CD4-positive, alpha-beta T cell treated with Interleukin-1 beta for 1 hour (primary cell): ENCODE measurements around the gene LASP1.
"Not testable (repeated sequence)": the region's sequence is repeated elsewhere in the genome, so short reads cannot be mapped to it uniquely, and the experiment has no call there.

Source experiments
- DNase-seq, 2 donors: peaks; one replicate each; pipeline ENCODE4 v3.0.0-alpha.2; 2020 to 2022

The LASP1 gene

GRCh38 chr17:38911081-38911730 lies 41.3 kb downstream of the LASP1 start:
- no peak for DNase-seq

GRCh38 chr17:38911731-38912081 lies 41.8 kb downstream of the LASP1 start:
- DNase-seq, result not testable (repeated sequence)

DNA sequence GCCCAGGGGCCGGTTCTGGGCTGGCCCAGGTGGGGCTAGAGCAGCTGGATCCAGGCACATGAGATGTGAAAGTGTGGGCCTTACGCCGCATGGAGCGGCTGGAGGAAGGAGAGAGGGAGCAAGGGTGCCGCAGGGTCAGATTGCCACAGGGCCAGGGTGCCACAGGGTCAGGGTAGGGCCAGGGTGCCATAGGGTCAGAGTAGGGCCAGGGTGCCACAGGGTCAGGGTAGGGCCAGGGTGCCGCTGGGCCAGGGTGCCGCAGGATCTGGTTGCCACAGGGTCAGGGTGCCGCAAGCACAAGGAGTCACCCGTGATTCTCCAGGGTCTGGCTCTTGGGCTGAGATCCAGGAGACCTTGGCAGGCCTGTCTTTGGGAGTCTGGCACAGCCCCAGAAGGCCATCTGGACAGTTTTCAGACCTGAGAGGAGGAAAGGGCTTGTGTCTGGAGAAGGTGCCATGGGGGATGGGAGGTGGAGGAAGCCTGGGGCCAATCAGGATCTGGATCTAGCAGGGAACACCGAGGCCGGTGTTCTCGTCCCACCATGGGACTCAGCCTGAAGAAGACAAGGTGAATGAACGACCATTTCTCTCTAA lies 42.5 kb downstream of the LASP1 start:
- no peak for DNase-seq

GRCh38 chr17:38914741-38915638 lies 45.1 kb downstream of the LASP1 start:
- no peak for DNase-seq

DNA sequence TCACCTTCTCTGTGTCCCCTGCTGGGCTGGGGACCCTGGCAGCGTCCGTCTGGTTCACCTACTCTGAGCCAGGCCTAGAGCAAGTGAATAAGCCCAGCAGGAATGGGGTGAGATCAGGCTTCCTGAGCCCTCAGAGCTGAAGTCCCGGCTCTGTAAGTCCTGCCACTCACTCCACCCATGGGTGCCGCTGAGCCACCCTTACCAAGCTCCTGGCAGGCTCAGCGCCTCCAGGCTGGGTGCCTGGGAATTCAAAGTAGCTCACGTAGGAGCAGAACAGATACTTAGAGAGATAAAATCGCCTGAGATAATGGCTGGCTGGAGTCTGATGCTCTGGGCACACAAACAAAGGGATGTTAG lies 45.8 kb downstream of the LASP1 start:
- no peak for DNase-seq

DNA sequence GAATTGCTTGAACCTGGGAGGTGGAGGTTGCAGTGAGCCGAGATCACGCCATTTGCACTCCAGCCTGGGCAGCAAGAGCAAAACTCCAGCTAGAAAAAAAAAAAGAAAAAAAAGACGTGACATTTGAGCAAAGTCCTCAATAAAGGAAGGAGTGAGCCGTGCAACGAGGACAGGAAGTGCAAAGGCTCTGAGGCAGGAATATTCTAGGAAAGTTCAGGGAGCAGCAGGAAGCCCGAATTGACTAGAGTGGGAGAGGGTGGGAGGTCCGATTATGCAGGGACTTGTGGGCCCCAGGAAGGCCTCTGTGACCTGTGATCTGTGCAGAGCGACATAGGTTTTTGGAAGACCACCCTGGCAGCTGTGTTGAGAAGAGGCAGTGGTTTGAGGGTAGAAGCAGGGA lies 46.9 kb downstream of the LASP1 start:
- no peak for DNase-seq

GRCh38 chr17:38917259-38917658 lies 47.4 kb downstream of the LASP1 start:
- no peak for DNase-seq

- no peak for DNase-seq
Observed at GRCh38 chr17:38918129-38918913, 48.5 kb downstream of the LASP1 start.

- no peak for DNase-seq
Observed at GRCh38 chr17:38918916-38919315, 49.1 kb downstream of the LASP1 start.

- DNase-seq, result no peak
Observed at GRCh38 chr17:38919316-38920078, 49.6 kb downstream of the LASP1 start.

DNA sequence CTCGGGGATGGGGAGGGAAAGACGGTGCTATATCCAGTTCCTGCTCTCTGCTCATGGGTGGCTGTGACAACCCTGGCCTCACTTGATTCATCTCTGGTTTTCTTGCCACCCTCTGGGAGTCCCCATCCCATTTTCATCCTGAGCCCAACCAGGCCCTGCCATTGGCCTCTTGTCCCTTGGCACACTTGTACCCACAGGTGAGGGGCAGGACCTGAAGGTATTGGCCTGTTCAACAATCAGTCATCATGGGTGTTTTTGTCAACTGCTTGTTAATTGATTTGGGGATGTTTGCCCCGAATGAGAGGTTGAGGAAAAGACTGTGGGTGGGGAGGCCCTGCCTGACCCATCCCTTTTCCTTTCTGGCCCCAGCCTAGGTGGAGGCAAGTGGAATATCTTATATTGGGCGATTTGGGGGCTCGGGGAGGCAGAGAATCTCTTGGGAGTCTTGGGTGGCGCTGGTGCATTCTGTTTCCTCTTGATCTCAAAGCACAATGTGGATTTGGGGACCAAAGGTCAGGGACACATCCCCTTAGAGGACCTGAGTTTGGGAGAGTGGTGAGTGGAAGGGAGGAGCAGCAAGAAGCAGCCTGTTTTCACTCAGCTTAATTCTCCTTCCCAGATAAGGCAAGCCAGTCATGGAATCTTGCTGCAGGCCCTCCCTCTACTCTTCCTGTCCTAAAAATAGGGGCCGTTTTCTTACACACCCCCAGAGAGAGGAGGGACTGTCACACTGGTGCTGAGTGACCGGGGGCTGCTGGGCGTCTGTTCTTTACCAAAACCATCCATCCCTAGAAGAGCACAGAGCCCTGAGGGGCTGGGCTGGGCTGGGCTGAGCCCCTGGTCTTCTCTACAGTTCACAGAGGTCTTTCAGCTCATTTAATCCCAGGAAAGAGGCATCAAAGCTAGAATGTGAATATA lies 50.8 kb downstream of the LASP1 start:
- no peak for DNase-seq

DNA sequence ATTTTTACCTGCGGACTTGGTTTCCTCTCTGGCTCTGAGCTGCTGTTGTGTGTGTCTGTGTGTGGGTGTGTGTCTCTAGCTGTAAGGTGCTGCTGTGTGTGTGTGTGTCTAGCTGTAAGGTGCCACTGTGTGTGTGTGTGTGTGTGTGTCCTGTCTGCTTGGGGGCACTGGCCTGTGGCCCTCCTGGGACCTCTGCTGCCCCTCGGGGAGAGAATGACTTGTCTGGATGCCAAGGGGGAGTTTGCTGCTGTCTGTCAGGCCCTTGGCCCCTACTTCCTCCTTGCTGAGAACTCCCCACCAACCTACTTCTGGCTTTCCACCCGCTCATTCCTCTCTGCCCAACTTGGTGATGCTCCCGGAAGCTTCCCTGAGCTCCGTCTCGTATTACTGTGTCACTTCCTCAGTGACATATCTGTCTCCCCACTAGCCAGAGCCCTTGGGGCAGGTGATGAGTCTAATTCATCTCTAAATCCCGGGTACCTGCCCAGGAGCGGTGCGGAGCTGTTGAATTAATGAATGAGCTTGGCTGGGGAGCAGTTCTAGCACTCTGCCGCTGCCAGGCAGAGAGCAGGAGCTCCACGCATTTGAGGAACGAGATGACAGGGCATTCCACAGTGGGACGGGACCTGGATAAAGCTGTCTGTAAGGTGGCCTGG lies 52.0 kb downstream of the LASP1 start:
- DNase-seq, result no peak

- no peak for DNase-seq
Observed at GRCh38 chr17:38922538-38923297, 52.9 kb downstream of the LASP1 start.

DNA sequence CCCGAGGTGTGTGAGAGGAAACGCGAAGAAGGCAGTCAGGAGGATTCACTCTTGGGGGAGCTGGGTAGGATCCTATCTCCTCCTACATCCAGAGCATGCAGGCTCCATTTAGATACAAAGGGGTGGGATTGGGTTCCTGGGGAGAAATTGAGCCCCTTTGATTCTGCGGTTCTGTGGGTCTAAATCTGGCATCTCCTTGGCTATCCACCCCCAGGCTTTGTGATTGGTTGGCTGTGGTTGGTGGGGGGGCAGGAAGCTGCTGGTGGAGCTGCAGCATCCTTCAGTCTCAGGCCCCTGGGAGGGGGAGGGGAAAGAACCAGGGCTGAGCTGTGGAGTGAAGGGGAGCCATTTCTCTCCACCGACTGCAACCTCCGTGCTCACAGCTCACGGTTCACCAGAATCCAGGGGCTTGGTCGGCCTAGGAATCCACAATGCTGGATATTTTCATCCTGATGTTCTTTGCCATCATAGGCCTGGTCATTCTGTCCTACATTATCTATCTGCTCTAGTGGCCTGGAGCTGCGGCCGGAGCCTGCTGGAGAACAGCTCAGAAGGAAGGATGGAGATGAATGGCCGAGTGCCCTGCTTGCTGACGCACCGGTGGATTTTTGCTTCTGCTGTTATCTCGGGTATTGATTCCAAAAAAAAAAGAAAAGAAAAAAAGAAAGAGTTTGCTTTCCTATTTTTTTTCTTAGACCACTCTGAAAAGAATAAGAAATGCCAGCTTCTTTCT lies 55.6 kb downstream of the LASP1 start, which contains the start of gene LASP1NB:
Gene LASP1NB, plus strand, starts transcription at position 352 of the 733 bp plus-strand sequence.
- peak; percentile 50 to 58 for DNase-seq

GRCh38 chr17:38926293-38927070 lies 56.6 kb downstream of the LASP1 start:
- DNase-seq, result no peak

- not testable (repeated sequence) for DNase-seq
Observed at GRCh38 chr17:38930782-38931181, 60.9 kb downstream of the LASP1 start.

DNA sequence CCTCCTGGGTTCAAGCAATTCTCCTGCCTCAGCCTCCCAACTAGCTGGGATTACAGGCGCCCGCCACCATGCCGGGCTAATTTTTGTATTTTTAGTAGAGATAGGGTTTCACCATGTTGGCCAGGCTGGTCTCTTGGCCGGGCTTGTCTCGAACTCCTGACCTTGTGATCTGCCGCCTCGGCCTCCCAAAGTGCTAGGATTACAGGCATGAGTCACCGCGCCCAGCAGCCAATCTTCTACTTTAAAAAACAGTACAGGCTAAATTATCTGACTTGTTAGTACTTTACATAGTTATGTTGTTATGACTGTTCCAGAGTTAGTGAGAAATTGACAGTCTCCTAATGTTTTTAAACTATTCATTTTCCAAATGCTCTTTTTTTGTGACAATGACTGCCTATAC lies 64.1 kb downstream of the LASP1 start:
- DNase-seq, result not testable (repeated sequence)

DNA sequence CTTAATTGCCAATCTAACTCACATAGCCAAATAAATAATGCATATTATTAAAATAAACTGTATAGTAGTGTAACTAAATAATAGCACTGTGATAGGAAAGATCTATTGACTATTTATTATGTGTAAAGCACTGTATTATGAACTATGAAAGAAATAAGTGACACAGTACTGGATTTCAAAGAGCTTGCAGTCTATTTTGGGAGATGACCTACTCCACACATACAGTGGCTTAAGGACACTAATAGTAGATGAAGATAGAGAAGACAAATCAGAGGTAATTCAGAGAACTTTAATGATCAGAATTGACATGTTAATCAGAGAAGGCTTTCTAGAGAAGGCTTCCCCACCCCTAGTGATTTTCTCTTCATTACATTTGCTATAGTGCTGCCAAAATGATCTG lies 70.1 kb downstream of the LASP1 start:
- no peak for DNase-seq
